Measurements from ENCODE around the gene ITPA.
A peak's percentile ranks its signal among the peaks of the same experiment; 100 is the strongest.
"Not testable (repeated sequence)": the region's sequence is repeated elsewhere in the genome, so short reads cannot be mapped to it uniquely, and the experiment has no call there.

ITPA gene

GRCh38 chr20:3173610-3174441, 35.5 kb upstream of the ITPA start:
- peak; percentile 58 for DNase-seq (ENCODE audit: low read depth)

- peak; percentile 47 for DNase-seq (ENCODE audit: low read depth)
Observed at GRCh38 chr20:3174442-3175261, 34.6 kb upstream of the ITPA start.

GRCh38 chr20:3175270-3175669, 34.0 kb upstream of the ITPA start:
- DNase-seq (ENCODE audit: low read depth) = no peak

- no peak for DNase-seq (ENCODE audit: low read depth)
Observed at GRCh38 chr20:3177746-3178485, 31.4 kb upstream of the ITPA start.

- no peak for DNase-seq (ENCODE audit: low read depth)
Observed at GRCh38 chr20:3180319-3180718, 29.0 kb upstream of the ITPA start.

GRCh38 chr20:3181270-3181669, 28.0 kb upstream of the ITPA start:
- no peak for DNase-seq (ENCODE audit: low read depth)

GRCh38 chr20:3182429-3182828, 26.9 kb upstream of the ITPA start:
- not testable (repeated sequence) for DNase-seq (ENCODE audit: low read depth)

- DNase-seq (ENCODE audit: low read depth) = no peak
Observed at GRCh38 chr20:3183896-3184612, 25.2 kb upstream of the ITPA start.

- not testable (repeated sequence) for DNase-seq (ENCODE audit: low read depth)
Observed at GRCh38 chr20:3187861-3188260, 21.4 kb upstream of the ITPA start.

GRCh38 chr20:3188823-3189413, 20.4 kb upstream of the ITPA start:
- DNase-seq (ENCODE audit: low read depth) = no peak

GRCh38 chr20:3189561-3190131, 19.7 kb upstream of the ITPA start:
- no peak for DNase-seq (ENCODE audit: low read depth)

GRCh38 chr20:3190681-3191111, 18.6 kb upstream of the ITPA start:
- no peak for DNase-seq (ENCODE audit: low read depth)

GRCh38 chr20:3192226-3193015, 16.9 kb upstream of the ITPA start:
- DNase-seq (ENCODE audit: low read depth) = no peak

- DNase-seq (ENCODE audit: low read depth) = no peak
Observed at GRCh38 chr20:3193806-3194616, 15.3 kb upstream of the ITPA start.

GRCh38 chr20:3194617-3195280, 14.5 kb upstream of the ITPA start:
- no peak for DNase-seq (ENCODE audit: low read depth)

- no peak for DNase-seq (ENCODE audit: low read depth)
Observed at GRCh38 chr20:3195590-3196237, 13.6 kb upstream of the ITPA start.

- no peak for DNase-seq (ENCODE audit: low read depth)
Observed at GRCh38 chr20:3199206-3199605, 10.1 kb upstream of the ITPA start.
